GM12892 (cell line): ENCODE measurements around the gene SNAPC4.

Source experiments
- POLR2A ChIP-seq: IDR thresholded peaks from 2 replicates; pipeline ENCODE4 v1.6.1; 2011; ENCODE audit warnings: low read depth, low read length, control low read depth
- POLR2AphosphoS5 ChIP-seq: IDR thresholded peaks from 2 replicates; pipeline ENCODE4 v1.6.1; 2011; ENCODE audit warnings: low read depth, low read length, control low read depth

- no peak; the same call in 1 of the 2 replicates for TF ChIP-seq POLR2AphosphoS5
- no peak for TF ChIP-seq POLR2A
These were observed 41.8 kb upstream of the SNAPC4 start for GRCh38 chr9:136441681-136442245.
